ENCODE results near the gene MBOAT7. TPM values are rescaled to one million over a fixed set of nuclear protein-coding genes. Genes with fewer than 3 reads are reported as not detected.

The MBOAT7 gene
- polyA plus RNA-seq, 1 donor (not counting 4 experiments of a cell fraction or from before 2014, with no cell fraction given): 41.3 TPM

DNA sequence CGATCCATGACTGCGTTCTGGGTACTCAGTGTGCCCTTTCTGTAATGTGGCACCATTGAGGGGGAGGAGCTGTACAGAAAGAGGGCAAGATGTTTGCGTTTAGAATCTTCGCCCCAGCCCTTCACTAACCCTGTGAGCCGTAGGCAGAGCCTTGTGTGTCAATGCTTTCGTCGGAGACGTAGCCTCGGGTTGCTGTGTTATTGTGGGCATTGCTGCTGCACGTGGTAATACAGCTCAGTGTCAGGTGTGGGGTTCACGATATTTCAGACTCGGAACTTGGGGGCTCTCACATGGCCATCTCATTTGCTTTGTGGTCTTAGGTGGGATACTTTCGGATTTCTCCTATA, 17.4 kb upstream of the MBOAT7 start:
- FAIRE-seq: no peak
- H3K4me1 ChIP-seq (ENCODE audit: control insufficient read depth, extremely low read depth, insufficient read depth, low read length): peaks cover 20% of the 10 kb centered on the region
- no peak overlapping the region for H3K4me2 ChIP-seq (ENCODE audit: control insufficient read depth, extremely low read depth, insufficient read depth, low read depth, low read length)

DNA sequence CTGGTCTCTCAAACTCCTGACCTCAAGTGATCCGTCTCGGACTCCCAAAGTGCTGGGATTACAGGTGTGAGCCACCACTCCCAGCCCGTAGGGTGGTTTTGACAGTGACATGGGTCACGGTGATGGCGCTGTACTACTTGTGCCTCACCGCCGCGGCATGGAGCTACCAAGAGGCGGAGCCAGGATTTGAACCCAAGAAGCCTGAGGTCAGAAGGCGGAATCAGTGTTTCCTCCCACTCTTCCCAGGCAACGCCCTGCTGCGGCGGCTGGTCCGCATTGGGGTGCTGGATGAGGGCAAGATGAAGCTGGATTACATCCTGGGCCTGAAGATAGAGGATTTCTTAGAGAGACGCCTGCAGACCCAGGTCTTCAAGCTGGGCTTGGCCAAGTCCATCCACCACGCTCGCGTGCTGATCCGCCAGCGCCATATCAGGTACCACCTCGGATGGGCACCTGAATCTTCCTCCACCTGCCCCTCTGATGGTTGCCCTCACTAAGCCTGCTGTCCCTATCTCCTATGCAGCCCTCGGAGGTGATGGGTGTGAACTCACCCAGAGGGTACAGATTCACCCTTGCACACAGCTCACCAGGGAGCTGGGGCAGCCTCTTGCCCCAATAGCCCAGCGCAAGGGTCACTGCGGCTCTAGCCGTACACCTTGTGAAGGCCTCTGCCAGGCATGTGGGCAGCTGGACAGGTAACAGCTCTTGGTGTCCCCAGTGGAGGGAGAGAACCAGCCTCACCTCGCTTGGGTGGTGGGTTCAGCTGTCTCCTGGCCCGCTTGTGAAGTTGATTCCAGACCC, 16.9 kb upstream of the MBOAT7 start:
- peaks cover 22% of the 10 kb centered on the region for H3K4me1 ChIP-seq (ENCODE audit: control insufficient read depth, extremely low read depth, insufficient read depth, low read length)
- no peak overlapping the region for H3K4me3 ChIP-seq (ENCODE audit: control insufficient read depth in 2 of 3, extremely low read depth in 1 of 3, insufficient read depth in 2 of 3, low read depth in 1 of 3, low read length in 3 of 3)

More for the DNA sequence above, 17.4 kb upstream of the MBOAT7 start:
- Histone ChIP-seq H3K79me2 (ENCODE audit: control insufficient read depth, insufficient read depth, low read length) (peaks cover 52% of the 10 kb centered on the region), H2AFZ (ENCODE audit: control insufficient read depth, low read length) (no peak overlapping the region), H3K9me3 (ENCODE audit: control insufficient read depth, low read depth, low read length) (no peaks in the 10 kb centered on the region), H3K27me3 (ENCODE audit: control insufficient read depth, extremely low read depth, insufficient read depth, low read length) (no peaks in the 10 kb centered on the region), H3K36me3 (ENCODE audit: control insufficient read depth in 2 of 2, extremely low read depth in 1 of 2, insufficient read depth in 2 of 2, low read length in 2 of 2) (peaks cover 41 to 57% of the 10 kb centered on the region in 2 experiments), H3K9me1 (ENCODE audit: control insufficient read depth, extremely low read depth, insufficient read depth, low read length) (peaks cover 2% of the 10 kb centered on the region), H4K20me1 (ENCODE audit: control insufficient read depth, extremely low read depth, insufficient read depth, low read length) (peaks cover 64% of the 10 kb centered on the region), H3K27ac (ENCODE audit: control insufficient read depth, insufficient read depth, low read length) (no peak overlapping the region), H3K4me3 (ENCODE audit: control insufficient read depth in 2 of 3, extremely low read depth in 1 of 3, insufficient read depth in 2 of 3, low read depth in 1 of 3, low read length in 3 of 3) (no peak overlapping the region), H3K9ac (ENCODE audit: control insufficient read depth, extremely low read depth, insufficient read depth, low read length) (no peak overlapping the region)
- no peak for TF ChIP-seq EZH2 (IDR thresholded peaks at IDR 0.05; ENCODE audit: low read length)
- TF ChIP-seq, protein P1, sequence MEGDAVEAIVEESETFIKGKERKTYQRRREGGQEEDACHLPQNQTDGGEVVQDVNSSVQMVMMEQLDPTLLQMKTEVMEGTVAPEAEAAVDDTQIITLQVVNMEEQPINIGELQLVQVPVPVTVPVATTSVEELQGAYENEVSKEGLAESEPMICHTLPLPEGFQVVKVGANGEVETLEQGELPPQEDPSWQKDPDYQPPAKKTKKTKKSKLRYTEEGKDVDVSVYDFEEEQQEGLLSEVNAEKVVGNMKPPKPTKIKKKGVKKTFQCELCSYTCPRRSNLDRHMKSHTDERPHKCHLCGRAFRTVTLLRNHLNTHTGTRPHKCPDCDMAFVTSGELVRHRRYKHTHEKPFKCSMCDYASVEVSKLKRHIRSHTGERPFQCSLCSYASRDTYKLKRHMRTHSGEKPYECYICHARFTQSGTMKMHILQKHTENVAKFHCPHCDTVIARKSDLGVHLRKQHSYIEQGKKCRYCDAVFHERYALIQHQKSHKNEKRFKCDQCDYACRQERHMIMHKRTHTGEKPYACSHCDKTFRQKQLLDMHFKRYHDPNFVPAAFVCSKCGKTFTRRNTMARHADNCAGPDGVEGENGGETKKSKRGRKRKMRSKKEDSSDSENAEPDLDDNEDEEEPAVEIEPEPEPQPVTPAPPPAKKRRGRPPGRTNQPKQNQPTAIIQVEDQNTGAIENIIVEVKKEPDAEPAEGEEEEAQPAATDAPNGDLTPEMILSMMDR (optimal IDR thresholded peaks at IDR 0.05 in 1 of 3, IDR thresholded peaks at IDR 0.05 in 1 of 3, conservative IDR thresholded peaks at IDR 0.05 in 1 of 3; ENCODE audit: extremely low read depth in 1 of 3, insufficient read depth in 2 of 3, low read length in 3 of 3): no peak
- dilution Hi-C loops (cut with MboI; ENCODE audit: extremely low pct_ligation_motif_present, low sequenced_read_pairs): no loop called here
- DNase-seq (ENCODE audit: low read depth, low spot score): no peak

More for the DNA sequence above, 16.9 kb upstream of the MBOAT7 start:
- Histone ChIP-seq H3K4me2 (ENCODE audit: control insufficient read depth, extremely low read depth, insufficient read depth, low read depth, low read length) (no peak overlapping the region), H3K27me3 (ENCODE audit: control insufficient read depth, extremely low read depth, insufficient read depth, low read length) (no peaks in the 10 kb centered on the region), H3K9ac (ENCODE audit: control insufficient read depth, extremely low read depth, insufficient read depth, low read length) (no peak overlapping the region), H3K27ac (ENCODE audit: control insufficient read depth, insufficient read depth, low read length) (no peak overlapping the region), H3K79me2 (ENCODE audit: control insufficient read depth, insufficient read depth, low read length) (peaks cover 57% of the 10 kb centered on the region), H4K20me1 (ENCODE audit: control insufficient read depth, extremely low read depth, insufficient read depth, low read length) (peaks cover 70% of the 10 kb centered on the region), H2AFZ (ENCODE audit: control insufficient read depth, low read length) (no peak overlapping the region), H3K9me1 (ENCODE audit: control insufficient read depth, extremely low read depth, insufficient read depth, low read length) (peaks cover 2% of the 10 kb centered on the region), H3K36me3 (ENCODE audit: control insufficient read depth in 2 of 2, extremely low read depth in 1 of 2, insufficient read depth in 2 of 2, low read length in 2 of 2) (peaks cover 45 to 62% of the 10 kb centered on the region in 2 experiments), H3K9me3 (ENCODE audit: control insufficient read depth, low read depth, low read length) (no peaks in the 10 kb centered on the region)
- no peak for DNase-seq (ENCODE audit: low read depth, low spot score)
- no peak for FAIRE-seq
- TF ChIP-seq, protein P1 (optimal IDR thresholded peaks at IDR 0.05 in 1 of 3, IDR thresholded peaks at IDR 0.05 in 1 of 3, conservative IDR thresholded peaks at IDR 0.05 in 1 of 3; ENCODE audit: extremely low read depth in 1 of 3, insufficient read depth in 2 of 3, low read length in 3 of 3): no peak
- TF ChIP-seq EZH2 (IDR thresholded peaks at IDR 0.05; ENCODE audit: low read length): no peak
- dilution Hi-C loops (cut with MboI; ENCODE audit: extremely low pct_ligation_motif_present, low sequenced_read_pairs): no loop called here

Data from keratinocyte (primary cell).